Measurements from ENCODE around the gene ZFP92.
"Not testable (repeated sequence)": the region's sequence is repeated elsewhere in the genome, so short reads cannot be mapped to it uniquely, and the experiment has no call there.

Gene ZFP92

GRCh38 chrX:153387345-153387744 is 23.9 kb upstream of the ZFP92 start:
- no peak for DNase-seq (ENCODE audit: low read depth, low spot score)

- DNase-seq (ENCODE audit: low read depth, low spot score): no peak
Observed at GRCh38 chrX:153387987-153388721, 23.1 kb upstream of the ZFP92 start.

GRCh38 chrX:153388722-153389459 is 22.4 kb upstream of the ZFP92 start:
- no peak for DNase-seq (ENCODE audit: low read depth, low spot score)

GRCh38 chrX:153389460-153389768 is 21.9 kb upstream of the ZFP92 start:
- DNase-seq (ENCODE audit: low read depth, low spot score): not testable (repeated sequence)

GRCh38 chrX:153392642-153393321 is 18.5 kb upstream of the ZFP92 start:
- no peak for DNase-seq (ENCODE audit: low read depth, low spot score)

GRCh38 chrX:153394612-153395011 is 16.7 kb upstream of the ZFP92 start:
- no peak for DNase-seq (ENCODE audit: low read depth, low spot score)

- no peak for DNase-seq (ENCODE audit: low read depth, low spot score)
Observed at GRCh38 chrX:153395613-153396319, 15.5 kb upstream of the ZFP92 start.

- DNase-seq (ENCODE audit: low read depth, low spot score): no peak
Observed at GRCh38 chrX:153396320-153397195, 14.7 kb upstream of the ZFP92 start.

GRCh38 chrX:153397256-153397960 is 13.9 kb upstream of the ZFP92 start:
- DNase-seq (ENCODE audit: low read depth, low spot score): no peak

- no peak for DNase-seq (ENCODE audit: low read depth, low spot score)
Observed at GRCh38 chrX:153398275-153398960, 12.9 kb upstream of the ZFP92 start.

- DNase-seq (ENCODE audit: low read depth, low spot score): no peak
Observed at GRCh38 chrX:153400146-153401132, 10.8 kb upstream of the ZFP92 start.

GRCh38 chrX:153401133-153401764 is 10.0 kb upstream of the ZFP92 start, which contains the start of gene PNMA6E:
TSS of gene PNMA6E (minus strand) at chrX:153401350. CDS start at chrX:153398849, 2,501 bp downstream.
- DNase-seq (ENCODE audit: low read depth, low spot score): no peak

GRCh38 chrX:153404333-153404732 is 6.9 kb upstream of the ZFP92 start:
- not testable (repeated sequence) for DNase-seq (ENCODE audit: low read depth, low spot score)

- DNase-seq (ENCODE audit: low read depth, low spot score): no peak
Observed at GRCh38 chrX:153405426-153405825, 5.8 kb upstream of the ZFP92 start.

- DNase-seq (ENCODE audit: low read depth, low spot score): no peak
Observed at GRCh38 chrX:153406011-153406410, 5.3 kb upstream of the ZFP92 start.

- no peak for DNase-seq (ENCODE audit: low read depth, low spot score)
Observed at GRCh38 chrX:153406903-153407302, 4.4 kb upstream of the ZFP92 start.

GRCh38 chrX:153407736-153408135 is 3.5 kb upstream of the ZFP92 start:
- DNase-seq (ENCODE audit: low read depth, low spot score): no peak

GRCh38 chrX:153408221-153408721 is 3.0 kb upstream of the ZFP92 start:
- no peak for DNase-seq (ENCODE audit: low read depth, low spot score)
